CD4-positive, alpha-beta T cell (primary cell): ENCODE measurements around the gene ZNF469. TPM values are rescaled to one million over a fixed set of nuclear protein-coding genes. Genes with fewer than 3 reads are reported as not detected.

ENCODE experiments used
- ATAC-seq: fragments of 200-7000 bp; cut with Tn5 transposase; one replicate; pipeline ENCODE4 v1.10.0; 2022; ENCODE audit warnings: mild to moderate bottlenecking; ENCODE audit not compliant: poor library complexity
- CTCF ChIA-PET: fragments of 350-600 bp; sonication (Branson Sonifier 250); formaldehyde crosslinking; loops from one replicate; lab custom pipeline; 2021; ENCODE audit warnings: antibody characterized with exemption, inconsistent platforms; lab: Charles Lee
- POLR2A ChIA-PET: fragments of 350-600 bp; sonication (Branson Sonifier 250); formaldehyde crosslinking; loops from one replicate; lab custom pipeline; 2021; ENCODE audit warnings: antibody characterized with exemption, inconsistent platforms; lab: Charles Lee
- DNase-seq, 14 experiments: peaks; one replicate each; pipeline ENCODE4 v3.0.0-alpha.2; 2013 to 2020; ENCODE audit warnings: mixed read lengths in 2 of 14
- H3K27ac ChIP-seq, 2 donors: one replicate each; pipeline versions ENCODE4 v1.5.1 to v1.7.0; 2013; ENCODE audit warnings: low read length in 2 of 2, low read depth in 1 of 2, mild to moderate bottlenecking in 1 of 2
- H3K27me3 ChIP-seq, 2 experiments: 1 replicate in 1 of 2; 2 replicates in 1 of 2; pipeline versions ENCODE4 v1.6.1 to v1.7.0; 2013; ENCODE audit warnings: low read length in 2 of 2, control low read depth in 1 of 2, mild to moderate bottlenecking in 1 of 2, moderate library complexity in 1 of 2; ENCODE audit not compliant: insufficient read depth in 2 of 2, control insufficient read depth in 1 of 2
- H3K36me3 ChIP-seq: one replicate; pipeline ENCODE4 v1.6.1; 2013; ENCODE audit warnings: low read length, control low read depth; ENCODE audit not compliant: insufficient read depth
- H3K4me1 ChIP-seq: one replicate; pipeline ENCODE4 v1.6.1; 2013; ENCODE audit warnings: low read length, control low read depth; ENCODE audit not compliant: insufficient read depth
- H3K4me3 ChIP-seq: one replicate; pipeline ENCODE4 v1.5.1; 2013; ENCODE audit warnings: mild to moderate bottlenecking, low read length, moderate library complexity
- H3K9me3 ChIP-seq, 2 experiments: 1 replicate in 1 of 2; 2 replicates in 1 of 2; pipeline versions ENCODE4 v1.6.1 to v1.7.0; 2013; ENCODE audit warnings: low read length in 2 of 2, mild to moderate bottlenecking in 2 of 2, control low read depth in 1 of 2, moderate library complexity in 1 of 2; ENCODE audit not compliant: control insufficient read depth in 1 of 2, insufficient read depth in 1 of 2
- H3K27ac Mint-ChIP-seq: one replicate; pipeline ENCODE4 v1.8.0; 2020; ENCODE audit warnings: mixed read lengths
- H3K27me3 Mint-ChIP-seq: one replicate; pipeline ENCODE4 v1.8.0; 2021; ENCODE audit warnings: mixed read lengths
- H3K36me3 Mint-ChIP-seq: one replicate; pipeline ENCODE4 v1.8.0; 2021; ENCODE audit warnings: low read depth, mixed read lengths
- H3K4me1 Mint-ChIP-seq: one replicate; pipeline ENCODE4 v1.8.0; 2021; ENCODE audit warnings: low read depth, mixed read lengths
- H3K4me3 Mint-ChIP-seq: one replicate; pipeline ENCODE4 v1.8.0; 2020; ENCODE audit warnings: mild to moderate bottlenecking, mixed read lengths
- H3K9me3 Mint-ChIP-seq: one replicate; pipeline ENCODE4 v1.8.0; 2020; ENCODE audit warnings: mixed read lengths
- CTCF ChIP-seq: fragments of 200-600 bp; IDR thresholded peaks from one replicate; pipeline ENCODE4 v1.8.0; 2022; ENCODE audit warnings: antibody characterized with exemption, mild to moderate bottlenecking
- intact Hi-C, 2 experiments: fragments of 100-400 bp; cut with DNase I in 1 of 2; cut with micrococcal nuclease in 1 of 2; formaldehyde crosslinking; loops; one replicate each; pipeline versions ENCODE4 v1.15.1 to v1.9.0; 2023 to 2025; cut with DNase I, micrococcal nuclease
- total RNA-seq, 174 experiments: library from RNA in 2 of 174; stranded (reverse) in 2 of 174; gene quantifications; one replicate each; pipeline ENCODE4 v1.2.3 and lab custom pipeline; 2021 to 2026

ZNF469 gene
- total RNA-seq, 2 experiments from 2014 or later, result 0.74 to 0.75 TPM

GRCh38 chr16:88403794-88404581, 21.2 kb downstream of the ZNF469 start:
- Histone ChIP-seq H3K4me3 (no peak overlapping the region), H3K9me3 (peaks cover 0 to 3% of the 10 kb centered on the region in 2 experiments), H3K27ac (no peak overlapping the region), H3K36me3 (no peaks in the 10 kb centered on the region), H3K27me3 (no peaks in the 10 kb centered on the region), H3K4me1 (peaks cover 8% of the 10 kb centered on the region)
- ChIA-PET POLR2A (no interaction called here), CTCF (no interaction called here)
- no peaks in the 10 kb centered on the region for H3K27me3 Mint-ChIP-seq
- ATAC-seq (no peak), DNase-seq (no peak)
- no peaks in the 10 kb centered on the region for H3K9me3 Mint-ChIP-seq
- intact Hi-C loops, result no loop called here
- no peak for TF ChIP-seq CTCF
- no peaks in the 10 kb centered on the region for H3K4me1 Mint-ChIP-seq
- no peak overlapping the region for H3K4me3 Mint-ChIP-seq
- H3K27ac Mint-ChIP-seq, result no peak overlapping the region
- H3K36me3 Mint-ChIP-seq, result no peaks in the 10 kb centered on the region

DNA sequence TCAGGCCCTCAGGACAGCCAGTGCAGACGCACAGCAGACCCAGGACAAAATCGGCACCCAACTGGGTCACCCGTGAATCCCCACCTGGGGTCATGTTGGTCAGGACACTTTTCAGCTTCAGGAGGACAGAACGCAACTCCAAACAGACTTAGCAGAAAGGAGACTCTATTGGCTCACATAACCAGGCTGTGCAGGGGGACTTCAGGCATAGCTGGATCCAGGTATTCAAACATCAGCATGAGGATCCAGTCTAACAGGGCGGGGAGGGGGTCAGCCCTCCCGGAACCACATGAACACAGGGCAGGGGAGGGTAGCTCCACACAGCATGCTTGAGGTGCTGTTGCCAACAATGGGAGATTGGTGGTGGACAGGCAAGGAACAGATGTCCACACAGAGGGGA, 22.0 kb downstream of the ZNF469 start:
- Histone ChIP-seq H3K4me1 (peaks cover 8% of the 10 kb centered on the region), H3K36me3 (no peaks in the 10 kb centered on the region), H3K9me3 (no peaks in the 10 kb centered on the region), H3K27me3 (no peaks in the 10 kb centered on the region), H3K27ac (no peak overlapping the region), H3K4me3 (no peak overlapping the region)
- H3K4me3 Mint-ChIP-seq, result no peak overlapping the region
- ChIA-PET CTCF (no interaction called here), POLR2A (no interaction called here)
- no peak for TF ChIP-seq CTCF
- no peaks in the 10 kb centered on the region for H3K36me3 Mint-ChIP-seq
- intact Hi-C loops, result no loop called here
- H3K27me3 Mint-ChIP-seq, result no peaks in the 10 kb centered on the region
- no peak overlapping the region for H3K27ac Mint-ChIP-seq
- no peaks in the 10 kb centered on the region for H3K4me1 Mint-ChIP-seq
- DNase-seq, result no peak
- no peaks in the 10 kb centered on the region for H3K9me3 Mint-ChIP-seq
- no peak for ATAC-seq

- Histone ChIP-seq H3K9me3 (no peaks in the 10 kb centered on the region), H3K27me3 (no peaks in the 10 kb centered on the region), H3K36me3 (no peaks in the 10 kb centered on the region), H3K4me1 (peaks cover 8% of the 10 kb centered on the region), H3K27ac (no peak overlapping the region), H3K4me3 (no peak overlapping the region)
- intact Hi-C loops, result no loop called here
- POLR2A ChIA-PET, result no interaction called here
- DNase-seq (no peak), ATAC-seq (no peak)
- no peak overlapping the region for H3K4me3 Mint-ChIP-seq
- H3K36me3 Mint-ChIP-seq, result no peaks in the 10 kb centered on the region
- no peaks in the 10 kb centered on the region for H3K4me1 Mint-ChIP-seq
- CTCF ChIA-PET, result no interaction called here
- H3K27ac Mint-ChIP-seq, result no peak overlapping the region
- no peaks in the 10 kb centered on the region for H3K27me3 Mint-ChIP-seq
- H3K9me3 Mint-ChIP-seq, result no peaks in the 10 kb centered on the region
- no peak for TF ChIP-seq CTCF
Measured at GRCh38 chr16:88405216-88406060, 22.7 kb downstream of the ZNF469 start.
